Esophagus muscularis mucosa (tissue), 4 donors: ENCODE results near the gene TOMM6.
A peak's percentile ranks its signal among the peaks of the same experiment; 100 is the strongest.

Source experiments
- EP300 ChIP-seq: sonication (generic); formaldehyde crosslinking; IDR thresholded peaks from one replicate; pipeline ENCODE4 v1.6.1; 2017; ENCODE audit warnings: antibody characterized with exemption
- POLR2A ChIP-seq: fragments of 450-650 bp; IDR thresholded peaks from one replicate; pipeline ENCODE4 v1.6.1; 2017; ENCODE audit warnings: antibody characterized with exemption, moderate library complexity, mild to moderate bottlenecking, low read depth
- POLR2AphosphoS5 ChIP-seq, 2 donors: sonication (generic); formaldehyde crosslinking; IDR thresholded peaks; one replicate each; pipeline ENCODE4 v1.6.1; 2017; ENCODE audit warnings: antibody characterized with exemption in 2 of 2
- TF ChIP-seq, protein P1 (sequence below), 3 experiments: fragments of 200-600 bp in 2 of 3; fragments of 450-650 bp in 1 of 3; sonication (generic) in 2 of 3; IDR thresholded peaks; one replicate each; pipeline ENCODE4 v1.5.1; 2017 to 2019; ENCODE audit warnings: antibody characterized with exemption in 3 of 3, mild to moderate bottlenecking in 2 of 3, moderate library complexity in 1 of 3

DNA sequence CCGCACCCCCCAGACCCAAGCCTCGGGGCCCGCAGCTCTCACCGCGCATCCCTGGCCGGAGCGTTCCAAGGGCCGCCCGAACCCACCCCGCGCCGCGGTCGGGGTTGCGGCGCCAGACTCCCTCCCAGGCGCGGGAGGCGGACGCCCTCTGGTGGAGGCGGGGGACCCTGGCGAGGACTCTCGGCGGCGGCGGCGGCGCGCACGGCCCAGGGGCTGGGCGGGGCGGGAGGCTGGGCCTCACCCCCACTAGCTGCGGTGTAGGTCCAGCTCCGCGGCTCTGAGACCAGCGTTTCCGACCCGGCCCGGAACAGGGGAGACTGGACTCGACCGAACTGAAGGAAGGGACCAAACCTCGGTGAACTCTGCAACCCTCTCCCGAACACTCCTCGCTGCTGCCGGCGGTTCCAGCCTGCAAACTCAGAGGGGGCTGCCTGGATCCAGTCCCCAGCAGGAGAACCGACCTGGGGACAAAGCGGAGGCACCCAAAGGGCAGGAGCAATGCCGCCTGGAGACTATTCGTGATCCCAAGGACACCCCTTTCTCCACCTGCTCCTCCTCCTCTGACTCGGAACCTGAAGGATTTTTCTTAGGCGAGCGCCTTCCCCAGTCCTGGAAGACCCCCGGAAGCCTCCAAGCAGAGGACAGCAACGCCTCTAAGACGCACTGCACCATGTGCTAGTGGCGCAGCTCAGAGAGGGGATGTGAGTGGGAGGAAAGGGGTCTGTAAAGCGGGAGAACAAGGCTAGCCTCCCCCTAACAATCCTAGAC lies 859 bp upstream of the TOMM6 start:
- TF ChIP-seq EP300 (no peak), POLR2A (no peak), POLR2AphosphoS5 (IDR thresholded peaks at IDR 0.05) (peak; percentile 37 to 58)
- TF ChIP-seq, protein P1, sequence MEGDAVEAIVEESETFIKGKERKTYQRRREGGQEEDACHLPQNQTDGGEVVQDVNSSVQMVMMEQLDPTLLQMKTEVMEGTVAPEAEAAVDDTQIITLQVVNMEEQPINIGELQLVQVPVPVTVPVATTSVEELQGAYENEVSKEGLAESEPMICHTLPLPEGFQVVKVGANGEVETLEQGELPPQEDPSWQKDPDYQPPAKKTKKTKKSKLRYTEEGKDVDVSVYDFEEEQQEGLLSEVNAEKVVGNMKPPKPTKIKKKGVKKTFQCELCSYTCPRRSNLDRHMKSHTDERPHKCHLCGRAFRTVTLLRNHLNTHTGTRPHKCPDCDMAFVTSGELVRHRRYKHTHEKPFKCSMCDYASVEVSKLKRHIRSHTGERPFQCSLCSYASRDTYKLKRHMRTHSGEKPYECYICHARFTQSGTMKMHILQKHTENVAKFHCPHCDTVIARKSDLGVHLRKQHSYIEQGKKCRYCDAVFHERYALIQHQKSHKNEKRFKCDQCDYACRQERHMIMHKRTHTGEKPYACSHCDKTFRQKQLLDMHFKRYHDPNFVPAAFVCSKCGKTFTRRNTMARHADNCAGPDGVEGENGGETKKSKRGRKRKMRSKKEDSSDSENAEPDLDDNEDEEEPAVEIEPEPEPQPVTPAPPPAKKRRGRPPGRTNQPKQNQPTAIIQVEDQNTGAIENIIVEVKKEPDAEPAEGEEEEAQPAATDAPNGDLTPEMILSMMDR (IDR thresholded peaks at IDR 0.05), result peak; percentile 85 to 95 (median 90)
